IMR-90 (cell line): ENCODE data around the gene RAPGEF2. TPM values are rescaled to one million over a fixed set of nuclear protein-coding genes. Genes with fewer than 3 reads are reported as not detected.

Source experiments
- ATAC-seq: fragments of 200-7000 bp; cut with Tn5 transposase; 2 replicates; pipeline ENCODE4 v1.9.1; 2020; ENCODE audit warnings: low read depth, mild to moderate bottlenecking, moderate library complexity
- BruUV-seq: library from RNA; stranded (reverse); fragments of 400-500 nt; replicated peaks from 2 replicates; lab custom pipeline; 2021; lab: Mats Ljungman, UMichigan
- CTCF ChIA-PET: fragments of 300-600 bp; formaldehyde crosslinking; extraction: SDS; loops from one replicate; lab custom pipeline; 2021; ENCODE audit warnings: antibody characterized with exemption; lab: Yijun Ruan, JAX
- POLR2A ChIA-PET: fragments of 300-600 bp; sonication (Branson Sonifier 250); formaldehyde crosslinking; loops from one replicate; lab custom pipeline; 2022; ENCODE audit warnings: antibody characterized with exemption; ENCODE audit not compliant: unreplicated experiment; lab: Charles Lee
- DNase-seq: peaks from one replicate; pipeline ENCODE4 v3.0.0; 2013
- H2AFZ ChIP-seq: replicated peaks from 2 replicates; pipeline ENCODE3; 2013; ENCODE audit warnings: low read length, mild to moderate bottlenecking; ENCODE audit not compliant: poor library complexity
- H2AK5ac ChIP-seq: 2 replicates; pipeline ENCODE4 v1.6.1; 2013; ENCODE audit warnings: low read depth, low read length, inconsistent platforms
- H2AK9ac ChIP-seq: replicated peaks from 2 replicates; pipeline ENCODE3; 2013; ENCODE audit warnings: mild to moderate bottlenecking, low read depth, low read length, moderate library complexity; ENCODE audit not compliant: poor library complexity
- H2BK120ac ChIP-seq: 2 replicates; pipeline ENCODE4 v1.6.1; 2013; ENCODE audit warnings: low read depth, low read length, inconsistent platforms
- H2BK15ac ChIP-seq: 3 replicates; pipeline ENCODE4 v1.6.1; 2013; ENCODE audit warnings: low read depth, low read length, inconsistent platforms
- H2BK20ac ChIP-seq: 2 replicates; pipeline ENCODE4 v1.6.1; 2013; ENCODE audit warnings: low read depth, mild to moderate bottlenecking, inconsistent platforms, low read length, moderate library complexity
- H2BK5ac ChIP-seq: 2 replicates; pipeline ENCODE4 v1.6.1; 2013; ENCODE audit warnings: mild to moderate bottlenecking, low read depth, low read length, inconsistent platforms; ENCODE audit not compliant: poor library complexity, severe bottlenecking
- H3K14ac ChIP-seq: replicated peaks from 2 replicates; pipeline ENCODE4 v1.6.1; 2013; ENCODE audit warnings: low read depth, low read length, inconsistent platforms
- H3K18ac ChIP-seq: 2 replicates; pipeline ENCODE4 v1.6.1; 2013; ENCODE audit warnings: low read depth, low read length, control low read depth
- H3K23ac ChIP-seq: 2 replicates; pipeline ENCODE4 v1.6.1; 2013; ENCODE audit warnings: low read depth, low read length, inconsistent platforms
- H3K27ac ChIP-seq: 2 replicates; pipeline ENCODE4 v1.5.1; 2013; ENCODE audit warnings: mild to moderate bottlenecking, control low read depth, low read length; ENCODE audit not compliant: insufficient read depth
- H3K27me3 ChIP-seq: 2 replicates; pipeline ENCODE4 v1.6.1; 2013; ENCODE audit warnings: low read length; ENCODE audit not compliant: control insufficient read depth, insufficient read depth
- H3K36me3 ChIP-seq: 2 replicates; pipeline ENCODE4 v1.6.1; 2013; ENCODE audit warnings: low read length, mixed read lengths; ENCODE audit not compliant: control insufficient read depth, insufficient read depth
- H3K4ac ChIP-seq: 2 replicates; pipeline ENCODE4 v1.6.1; 2013; ENCODE audit warnings: low read depth, low read length, inconsistent platforms
- H3K4me1 ChIP-seq: 2 replicates; pipeline ENCODE4 v1.6.1; 2013; ENCODE audit warnings: low read length, mixed read lengths; ENCODE audit not compliant: control insufficient read depth, insufficient read depth
- H3K4me2 ChIP-seq: 2 replicates; pipeline ENCODE4 v1.6.1; 2013; ENCODE audit warnings: low read depth, mild to moderate bottlenecking, control low read depth, low read length, moderate library complexity
- H3K4me3 ChIP-seq: 2 replicates; pipeline ENCODE4 v1.5.1; 2013; ENCODE audit warnings: low read depth, mild to moderate bottlenecking, control low read depth, low read length, moderate library complexity; ENCODE audit not compliant: insufficient read depth
- H3K56ac ChIP-seq: 2 replicates; pipeline ENCODE4 v1.6.1; 2013; ENCODE audit warnings: low read length, inconsistent platforms; ENCODE audit not compliant: insufficient read depth; ENCODE audit errors: extremely low read depth
- H3K79me1 ChIP-seq, 2 experiments: 2 replicates each; pipeline ENCODE4 v1.6.1; 2013; ENCODE audit warnings: low read length in 2 of 2, inconsistent platforms in 1 of 2, low read depth in 1 of 2
- H3K9ac ChIP-seq: 2 replicates; pipeline ENCODE4 v1.6.1; 2013; ENCODE audit warnings: low read depth, low read length, control low read depth
- H3K9me1 ChIP-seq: 2 replicates; pipeline ENCODE4 v1.6.1; 2013; ENCODE audit warnings: low read length, inconsistent platforms; ENCODE audit not compliant: insufficient read depth
- H3K9me3 ChIP-seq: 2 replicates; pipeline ENCODE4 v1.6.1; 2013; ENCODE audit warnings: low read length; ENCODE audit not compliant: control insufficient read depth, insufficient read depth
- H4K20me1 ChIP-seq: 2 replicates; pipeline ENCODE4 v1.6.1; 2013; ENCODE audit warnings: low read length, inconsistent platforms; ENCODE audit not compliant: insufficient read depth
- H4K5ac ChIP-seq: 2 replicates; pipeline ENCODE4 v1.6.1; 2013; ENCODE audit warnings: mild to moderate bottlenecking, low read depth, low read length, control low read depth
- H4K8ac ChIP-seq, 2 experiments: 2 replicates each; pipeline ENCODE4 v1.6.1; 2013; ENCODE audit warnings: low read depth in 2 of 2, low read length in 2 of 2, control low read depth in 1 of 2, inconsistent platforms in 1 of 2
- H4K91ac ChIP-seq: 2 replicates; pipeline ENCODE4 v1.6.1; 2013; ENCODE audit warnings: low read depth, low read length, inconsistent platforms; ENCODE audit not compliant: insufficient read depth
- MAFK ChIP-seq: IDR thresholded peaks from 2 replicates; pipeline ENCODE4 v1.6.1; 2012; ENCODE audit warnings: low read depth, low read length, improper control_type of control experiment
- POLR2A ChIP-seq: IDR thresholded peaks from 2 replicates; pipeline ENCODE4 v1.6.1; 2012; ENCODE audit warnings: mild to moderate bottlenecking, low read depth, low read length
- WGBS, 2 experiments: methylation state at CpG; one replicate each; pipeline versions ENCODE4 v1.1.5 to v1.1.7; 2013; ENCODE audit warnings: missing lambda C conversion rate in 2 of 2; ENCODE audit not compliant: insufficient read length in 1 of 2; ENCODE audit errors: extremely low coverage in 2 of 2; 5-methylcytosine and 5-hydroxymethylcytosine counted together
- dilution Hi-C: fragments of 300-500 bp; cut with HindIII; formaldehyde crosslinking; loops from one replicate; pipeline ENCODE4 v1.14.3; 2018; ENCODE audit warnings: low sequenced_read_pairs; ENCODE audit not compliant: unreplicated experiment
- in situ Hi-C: fragments of 300-500 bp; cut with MboI; formaldehyde crosslinking; loops from 3 replicates; pipeline ENCODE4 v1.14.3; 2019; ENCODE audit warnings: low sequenced_read_pairs, inconsistent platforms, mixed read lengths
- intact Hi-C: fragments of 100-400 bp; cut with micrococcal nuclease; formaldehyde crosslinking; loops from 2 replicates; pipeline ENCODE4 v1.10.0; 2022
- polyA plus RNA-seq, 3 experiments: library from polyadenylated mRNA; depleted of rRNA; stranded (reverse); fragments of >200 nt; gene quantifications; 2 replicates each; pipeline ENCODE4 v1.2.3, GENCODE V29; 2012; ENCODE audit warnings: low replicate concordance in 1 of 3
- total RNA-seq: library from RNA; depleted of rRNA; stranded (reverse); fragments of >200 nt; gene quantifications from 2 replicates; pipeline ENCODE4 v1.2.3, GENCODE V29; 2012

RAPGEF2 gene
- total and polyA plus RNA-seq, 2 of the 4 experiments (the other 2 are of a cell fraction), result 27.6 to 109 TPM

- Histone ChIP-seq H3K4ac (peak overlapping the region; percentile 99), H2BK15ac (peak overlapping the region; percentile 72; the same call in 1 of the 3 replicates), H3K23ac (peak overlapping the region; percentile 99), H3K4me2 (peak overlapping the region; percentile 99), H2BK120ac (peak overlapping the region; percentile 99), H3K79me1 (peaks cover 10 to 15% of the 10 kb centered on the region in 2 experiments), H3K9ac (peak overlapping the region; percentile 87), H3K27me3 (no peaks in the 10 kb centered on the region), H4K20me1 (no peaks in the 10 kb centered on the region), H3K18ac (peak overlapping the region; percentile 99), H3K9me1 (no peaks in the 10 kb centered on the region), H3K9me3 (no peaks in the 10 kb centered on the region), H4K91ac (peak overlapping the region; percentile 99), H3K14ac (peak overlapping the region; percentile 100), H3K27ac (peak overlapping the region; percentile 90), H2BK5ac (peak overlapping the region; percentile 99), H3K36me3 (no peaks in the 10 kb centered on the region), H3K4me1 (peaks cover 4% of the 10 kb centered on the region; the same call in 1 of the 2 replicates), H2AFZ (peak overlapping the region; percentile 70), H4K5ac (peak overlapping the region; percentile 100), H2AK9ac (peak overlapping the region; percentile 80), H2BK20ac (peak overlapping the region; percentile 99), H3K4me3 (peak overlapping the region; percentile 95), H3K56ac (peak overlapping the region; percentile 98), H2AK5ac (peak overlapping the region; percentile 79), H4K8ac (peak overlapping the region; percentile 28 to 94; a peak in 3 of 4 replicates)
- ChIA-PET CTCF (no interaction called here), POLR2A (no interaction called here)
- dilution Hi-C loops (no loop called here), in situ Hi-C loops (no loop called here), intact Hi-C loops (no loop called here)
- no TSS peak for BruUV-seq
- ATAC-seq, result peak; percentile 88
- peak; percentile 94 for DNase-seq
- TF ChIP-seq MAFK (no peak), POLR2A (peak; percentile 86)
- WGBS, 2 experiments, result no CpG with 5 or more reads among the region's 6 CpGs
Observed at GRCh38 chr4:159229164-159229563, 126.3 kb downstream of the RAPGEF2 start.
